Hepatocyte (in vitro differentiated cells): ENCODE measurements around the gene RNF121. TPM values are rescaled to one million over a fixed set of nuclear protein-coding genes. Genes with fewer than 3 reads are reported as not detected.

Source experiments
- DNase-seq: peaks from one replicate; pipeline ENCODE4 v3.0.0-alpha.2; 2016; ENCODE audit warnings: low spot score
- H2AFZ ChIP-seq: fragments of 200-600 bp; sonication (generic); 2 replicates; pipeline ENCODE4 v1.6.0; 2016; ENCODE audit warnings: antibody characterized with exemption, mild to moderate bottlenecking
- H3K27ac ChIP-seq: fragments of 200-600 bp; sonication (generic); 2 replicates; pipeline ENCODE4 v1.5.1; 2016; ENCODE audit warnings: mild to moderate bottlenecking
- H3K27me3 ChIP-seq: fragments of 200-600 bp; sonication (generic); 2 replicates; pipeline ENCODE4 v1.6.1; 2016
- H3K36me3 ChIP-seq: fragments of 200-600 bp; sonication (generic); replicated peaks from 2 replicates; pipeline ENCODE4 v1.5.1; 2016; ENCODE audit warnings: low read depth; ENCODE audit not compliant: insufficient read depth
- H3K4me1 ChIP-seq: fragments of 200-600 bp; sonication (generic); 2 replicates; pipeline ENCODE4 v1.5.1; 2016; ENCODE audit warnings: mild to moderate bottlenecking, moderate library complexity; ENCODE audit not compliant: insufficient read depth
- H3K4me2 ChIP-seq: fragments of 200-600 bp; sonication (generic); 2 replicates; pipeline ENCODE4 v1.6.0; 2016
- H3K4me3 ChIP-seq: fragments of 200-600 bp; sonication (generic); 2 replicates; pipeline ENCODE4 v1.5.1; 2016; ENCODE audit warnings: mild to moderate bottlenecking
- H3K79me2 ChIP-seq: fragments of 200-600 bp; sonication (generic); 2 replicates; pipeline ENCODE4 v1.6.0; 2017; ENCODE audit warnings: mild to moderate bottlenecking
- H3K9me2 ChIP-seq: fragments of 200-600 bp; sonication (generic); replicated peaks from 2 replicates; pipeline ENCODE4 v1.6.0; 2017; ENCODE audit warnings: mild to moderate bottlenecking; ENCODE audit not compliant: insufficient read depth
- H3K9me3 ChIP-seq: fragments of 200-600 bp; sonication (generic); 2 replicates; pipeline ENCODE4 v1.5.1; 2016; ENCODE audit warnings: low read depth, mild to moderate bottlenecking
- H4K20me1 ChIP-seq: fragments of 200-600 bp; sonication (generic); 2 replicates; pipeline ENCODE4 v1.6.0; 2016; ENCODE audit warnings: mild to moderate bottlenecking; ENCODE audit not compliant: insufficient read depth, poor library complexity, severe bottlenecking
- CTCF ChIP-seq: fragments of 200-600 bp; sonication (generic); IDR thresholded peaks from 2 replicates; pipeline ENCODE4 v1.5.1; 2016; ENCODE audit warnings: antibody characterized with exemption, mild to moderate bottlenecking; ENCODE audit not compliant: poor library complexity
- EZH2 ChIP-seq: fragments of 200-600 bp; sonication (generic); IDR thresholded peaks from 2 replicates; pipeline ENCODE4 v1.6.1; 2016; ENCODE audit warnings: antibody characterized with exemption, mild to moderate bottlenecking, borderline replicate concordance
- EZH2phosphoT487 ChIP-seq: fragments of 200-600 bp; sonication (generic); IDR thresholded peaks from one replicate; pipeline ENCODE4 v1.6.1; 2018; ENCODE audit warnings: antibody characterized with exemption, mild to moderate bottlenecking, low read depth, moderate library complexity; ENCODE audit not compliant: unreplicated experiment, severe bottlenecking
- WGBS: methylation state at CpG from one replicate; pipeline ENCODE4 v1.1.6; 2016; ENCODE audit warnings: low lambda C conversion rate; ENCODE audit errors: missing lambda C conversion rate; 5-methylcytosine and 5-hydroxymethylcytosine counted together
- polyA plus RNA-seq: library from polyadenylated mRNA; unstranded; fragments of >200 nt; fragmentation: Nextera tagmentation; extraction: Ambion mirVana; gene quantifications from 2 replicates; pipeline ENCODE4 v1.2.1, GENCODE V29; 2016
- total RNA-seq: library from RNA; depleted of rRNA; stranded (reverse); fragments of >200 nt; gene quantifications from 2 replicates; pipeline ENCODE4 v1.2.3, GENCODE V29; 2014

Gene RNF121
- total and polyA plus RNA-seq, 2 experiments from 2014 or later, result 26.5 to 29.4 TPM

GRCh38 chr11:71940561-71941219, 11.8 kb downstream of the RNF121 start:
- H3K9me3 ChIP-seq, result no peaks in the 10 kb centered on the region
- no peak overlapping the region for H3K4me2 ChIP-seq
- peaks cover 17% of the 10 kb centered on the region for H4K20me1 ChIP-seq
- H3K36me3 ChIP-seq, result no peaks in the 10 kb centered on the region
- DNase-seq, result no peak
- H3K4me1 ChIP-seq, result no peaks in the 10 kb centered on the region
- H3K27ac ChIP-seq, result no peak overlapping the region
- TF ChIP-seq CTCF, result no peak
- no peak for TF ChIP-seq EZH2phosphoT487
- no peak for TF ChIP-seq EZH2
- H3K79me2 ChIP-seq, result peaks cover 90% of the 10 kb centered on the region
- no peak overlapping the region for H2AFZ ChIP-seq
- H3K27me3 ChIP-seq, result no peaks in the 10 kb centered on the region
- no peak overlapping the region for H3K4me3 ChIP-seq
- 59% methylated on average over 6 of the region's 6 CpGs for WGBS
- no peaks in the 10 kb centered on the region for H3K9me2 ChIP-seq

- no peak overlapping the region for H3K4me2 ChIP-seq
- H3K27me3 ChIP-seq, result no peaks in the 10 kb centered on the region
- no peak overlapping the region for H2AFZ ChIP-seq
- no peak overlapping the region for H3K4me3 ChIP-seq
- H4K20me1 ChIP-seq, result peaks cover 3% of the 10 kb centered on the region
- TF ChIP-seq EZH2 (no peak), EZH2phosphoT487 (no peak), CTCF (no peak)
- peak overlapping the region; percentile 55 for H3K27ac ChIP-seq
- peaks cover 14% of the 10 kb centered on the region for H3K4me1 ChIP-seq
- no peak for DNase-seq
- 56% methylated on average over 2 of the region's 2 CpGs for WGBS
- H3K79me2 ChIP-seq, result peaks cover 71% of the 10 kb centered on the region
- H3K9me3 ChIP-seq, result no peaks in the 10 kb centered on the region
- no peaks in the 10 kb centered on the region for H3K36me3 ChIP-seq
- H3K9me2 ChIP-seq, result no peaks in the 10 kb centered on the region
These were observed 17.3 kb downstream of the RNF121 start for GRCh38 chr11:71946144-71946571.

GRCh38 chr11:71947498-71947897, 18.7 kb downstream of the RNF121 start:
- WGBS, result 69% methylated on average over 3 of the region's 3 CpGs
- Histone ChIP-seq H3K4me3 (no peak overlapping the region), H3K9me3 (no peaks in the 10 kb centered on the region), H2AFZ (no peak overlapping the region), H3K4me2 (peak overlapping the region; percentile 12), H3K9me2 (no peaks in the 10 kb centered on the region), H3K27ac (peak overlapping the region; percentile 78), H3K27me3 (no peaks in the 10 kb centered on the region), H3K79me2 (peaks cover 71% of the 10 kb centered on the region), H4K20me1 (no peaks in the 10 kb centered on the region), H3K36me3 (no peaks in the 10 kb centered on the region), H3K4me1 (peaks cover 14% of the 10 kb centered on the region)
- TF ChIP-seq EZH2 (no peak), CTCF (no peak), EZH2phosphoT487 (no peak)
- DNase-seq, result peak; percentile 62
